ENCODE data around the gene KPNA4. TPM values are rescaled to one million over a fixed set of nuclear protein-coding genes. Genes with fewer than 3 reads are reported as not detected.
"Not testable (repeated sequence)": the region's sequence is repeated elsewhere in the genome, so short reads cannot be mapped to it uniquely, and the experiment has no call there.

The KPNA4 gene
- total and polyA plus RNA-seq, 2 of the 4 experiments (the other 2 are of a cell fraction) = 12.9 to 46.1 TPM

DNA sequence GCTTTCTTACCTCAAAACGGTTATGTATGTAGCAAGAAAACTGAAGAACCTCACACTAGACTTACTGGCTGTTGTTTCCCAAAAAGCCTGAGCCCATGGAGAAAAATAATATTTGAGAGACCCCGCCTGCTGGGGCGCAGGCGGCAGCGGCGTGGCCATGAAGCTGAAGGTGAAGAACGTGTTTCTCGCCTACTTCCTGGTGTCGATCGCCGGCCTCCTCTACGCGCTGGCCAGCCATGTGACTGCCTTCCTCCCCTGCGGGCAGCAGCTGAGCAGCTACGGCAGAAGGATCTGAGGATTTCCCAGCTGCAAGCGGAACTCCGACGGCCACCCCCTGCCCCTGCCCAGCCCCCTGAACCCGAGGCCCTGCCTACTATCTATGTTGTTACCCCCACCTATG is 113.1 kb downstream of the KPNA4 start:
- H3K18ac ChIP-seq (ENCODE audit: low read depth, low read length); in situ Hi-C loops (cut with MboI; ENCODE audit: low sequenced_read_pairs); H4K91ac ChIP-seq (ENCODE audit: insufficient read depth, low read depth, low read length); H4K20me1 ChIP-seq (ENCODE audit: insufficient read depth, low read length); intact Hi-C loops (cut with micrococcal nuclease); H2AK9ac ChIP-seq (replicated peaks; ENCODE audit: low read depth, low read length, poor library complexity); H3K56ac ChIP-seq (ENCODE audit: extremely low read depth, insufficient read depth, low read length); H2AK5ac ChIP-seq (ENCODE audit: low read depth, low read length); H4K8ac ChIP-seq (ENCODE audit: low read depth in 2 of 2, low read length in 2 of 2); DNase-seq; BruUV-seq (replicated peaks); H3K9me1 ChIP-seq (ENCODE audit: insufficient read depth, low read length); H3K4me3 ChIP-seq (ENCODE audit: insufficient read depth, low read depth, low read length); H3K4me1 ChIP-seq (ENCODE audit: control insufficient read depth, insufficient read depth, low read length); dilution Hi-C loops (cut with HindIII; ENCODE audit: low sequenced_read_pairs, unreplicated experiment); H3K23ac ChIP-seq (ENCODE audit: low read depth, low read length); POLR2A ChIA-PET (ENCODE audit: unreplicated experiment); H4K5ac ChIP-seq (ENCODE audit: low read depth, low read length); H3K27me3 ChIP-seq (ENCODE audit: control insufficient read depth, insufficient read depth, low read length); H2BK5ac ChIP-seq (ENCODE audit: low read depth, low read length, poor library complexity, severe bottlenecking); H2AFZ ChIP-seq (replicated peaks; ENCODE audit: low read length, poor library complexity); H3K4ac ChIP-seq (ENCODE audit: low read depth, low read length); ATAC-seq (ENCODE audit: low read depth); H3K4me2 ChIP-seq (ENCODE audit: low read depth, low read length); H2BK15ac ChIP-seq (ENCODE audit: low read depth, low read length); H3K36me3 ChIP-seq (ENCODE audit: control insufficient read depth, insufficient read depth, low read length); H3K14ac ChIP-seq (replicated peaks; ENCODE audit: low read depth, low read length); H2BK20ac ChIP-seq (ENCODE audit: low read depth, low read length); H3K9ac ChIP-seq (ENCODE audit: low read depth, low read length); CTCF ChIA-PET; H3K9me3 ChIP-seq (ENCODE audit: control insufficient read depth, insufficient read depth, low read length); H3K27ac ChIP-seq (ENCODE audit: insufficient read depth, low read length): not testable (repeated sequence)
- 99% methylated on average over 12 of the region's 19 CpGs; no CpG with 5 or more reads in 1 of the 2 experiments for WGBS, 2 experiments (ENCODE audit: extremely low coverage in 2 of 2, insufficient read length in 1 of 2)
- Histone ChIP-seq H2BK120ac (ENCODE audit: low read depth, low read length) (peak overlapping the region; percentile 16; the same call in 1 of the 2 replicates), H3K79me1 (ENCODE audit: low read depth in 1 of 2, low read length in 2 of 2) (peaks cover 4 to 20% of the 10 kb centered on the region in 2 experiments; a peak in 2 of 4 replicates)

Measured in IMR-90 (cell line).